ENCODE data around the gene ZNF672. TPM values are rescaled to one million over a fixed set of nuclear protein-coding genes. Genes with fewer than 3 reads are reported as not detected.
A peak's percentile ranks its signal among the peaks of the same experiment; 100 is the strongest.

ZNF672 gene
- total and polyA plus RNA-seq, 2 experiments from 2014 or later, result 10.3 to 39.7 TPM

DNA sequence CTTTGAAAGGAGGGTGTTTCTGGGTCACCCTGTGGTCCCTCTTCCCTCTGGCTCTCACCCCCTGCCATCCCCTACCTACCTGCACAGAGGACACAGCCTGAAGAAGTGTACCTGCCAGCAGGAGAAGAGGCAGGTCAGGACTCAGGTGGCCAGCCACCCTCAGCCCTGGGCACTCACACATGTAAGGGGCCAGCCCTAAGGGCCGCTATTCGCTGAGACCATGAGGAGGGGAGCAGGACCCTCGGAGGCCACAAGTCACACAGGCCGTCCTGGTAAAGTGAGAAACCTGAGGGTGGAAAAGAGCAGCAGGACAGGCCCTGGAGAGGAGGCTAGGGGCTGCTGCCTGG, 19.7 kb downstream of the ZNF672 start:
- Histone ChIP-seq H3K36me3 (ENCODE audit: insufficient read depth) (peaks cover 16% of the 10 kb centered on the region), H3K27ac (ENCODE audit: low read depth) (peak overlapping the region; percentile 72; the same call in 1 of the 2 replicates), H3K79me2 (replicated peaks; ENCODE audit: insufficient read depth) (no peaks in the 10 kb centered on the region; the same call in 1 of the 2 replicates), H2AFZ (peak overlapping the region; percentile 90), H3K27me3 (ENCODE audit: insufficient read depth) (peaks cover 23% of the 10 kb centered on the region), H3K4me2 (peak overlapping the region; percentile 98), H3K4me3 (peak overlapping the region; percentile 89), H3K4me1 (ENCODE audit: insufficient read depth) (peaks cover 20% of the 10 kb centered on the region), H3K9me2 (ENCODE audit: insufficient read depth) (no peaks in the 10 kb centered on the region), H4K20me1 (replicated peaks; ENCODE audit: insufficient read depth) (no peaks in the 10 kb centered on the region), H3F3A (replicated peaks; ENCODE audit: low read depth) (0 out of 2 replicates have a peak, but pooled peaks cover 8% of the 10 kb centered on the region)
- no peak for TF ChIP-seq JUNB (IDR thresholded peaks at IDR 0.05; ENCODE audit: unreplicated experiment)
- no peak for TF ChIP-seq CREB1 (CRISPR knock-in tag; IDR thresholded peaks at IDR 0.05; ENCODE audit: low read depth)
- TF ChIP-seq EZH2phosphoT487 (IDR thresholded peaks at IDR 0.05; ENCODE audit: unreplicated experiment), result no peak
- TF ChIP-seq, protein P1, sequence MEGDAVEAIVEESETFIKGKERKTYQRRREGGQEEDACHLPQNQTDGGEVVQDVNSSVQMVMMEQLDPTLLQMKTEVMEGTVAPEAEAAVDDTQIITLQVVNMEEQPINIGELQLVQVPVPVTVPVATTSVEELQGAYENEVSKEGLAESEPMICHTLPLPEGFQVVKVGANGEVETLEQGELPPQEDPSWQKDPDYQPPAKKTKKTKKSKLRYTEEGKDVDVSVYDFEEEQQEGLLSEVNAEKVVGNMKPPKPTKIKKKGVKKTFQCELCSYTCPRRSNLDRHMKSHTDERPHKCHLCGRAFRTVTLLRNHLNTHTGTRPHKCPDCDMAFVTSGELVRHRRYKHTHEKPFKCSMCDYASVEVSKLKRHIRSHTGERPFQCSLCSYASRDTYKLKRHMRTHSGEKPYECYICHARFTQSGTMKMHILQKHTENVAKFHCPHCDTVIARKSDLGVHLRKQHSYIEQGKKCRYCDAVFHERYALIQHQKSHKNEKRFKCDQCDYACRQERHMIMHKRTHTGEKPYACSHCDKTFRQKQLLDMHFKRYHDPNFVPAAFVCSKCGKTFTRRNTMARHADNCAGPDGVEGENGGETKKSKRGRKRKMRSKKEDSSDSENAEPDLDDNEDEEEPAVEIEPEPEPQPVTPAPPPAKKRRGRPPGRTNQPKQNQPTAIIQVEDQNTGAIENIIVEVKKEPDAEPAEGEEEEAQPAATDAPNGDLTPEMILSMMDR (conservative IDR thresholded peaks at IDR 0.05; ENCODE audit: low read depth in 2 of 2), result no peak
- TF ChIP-seq POLR2AphosphoS5 (IDR thresholded peaks at IDR 0.05; ENCODE audit: low read depth), result no peak
- peak overlapping the region; percentile 85 for H3K27ac Mint-ChIP-seq
- peaks cover 20% of the 10 kb centered on the region for H3K4me1 Mint-ChIP-seq
- peaks cover 7% of the 10 kb centered on the region; the same call in 2 of the 3 replicates for H3K36me3 Mint-ChIP-seq (ENCODE audit: low read depth)
- peaks cover 18% of the 10 kb centered on the region for H3K27me3 Mint-ChIP-seq (ENCODE audit: insufficient read depth, low read depth, poor library complexity)
- no peak for DNase-seq (ENCODE audit: low spot score)
- H3K4me3 Mint-ChIP-seq, result peak overlapping the region; percentile 89
- ATAC-seq, result no peak
- H3K9me3 Mint-ChIP-seq, result no peaks in the 10 kb centered on the region; the same call in 1 of the 3 replicates

DNA sequence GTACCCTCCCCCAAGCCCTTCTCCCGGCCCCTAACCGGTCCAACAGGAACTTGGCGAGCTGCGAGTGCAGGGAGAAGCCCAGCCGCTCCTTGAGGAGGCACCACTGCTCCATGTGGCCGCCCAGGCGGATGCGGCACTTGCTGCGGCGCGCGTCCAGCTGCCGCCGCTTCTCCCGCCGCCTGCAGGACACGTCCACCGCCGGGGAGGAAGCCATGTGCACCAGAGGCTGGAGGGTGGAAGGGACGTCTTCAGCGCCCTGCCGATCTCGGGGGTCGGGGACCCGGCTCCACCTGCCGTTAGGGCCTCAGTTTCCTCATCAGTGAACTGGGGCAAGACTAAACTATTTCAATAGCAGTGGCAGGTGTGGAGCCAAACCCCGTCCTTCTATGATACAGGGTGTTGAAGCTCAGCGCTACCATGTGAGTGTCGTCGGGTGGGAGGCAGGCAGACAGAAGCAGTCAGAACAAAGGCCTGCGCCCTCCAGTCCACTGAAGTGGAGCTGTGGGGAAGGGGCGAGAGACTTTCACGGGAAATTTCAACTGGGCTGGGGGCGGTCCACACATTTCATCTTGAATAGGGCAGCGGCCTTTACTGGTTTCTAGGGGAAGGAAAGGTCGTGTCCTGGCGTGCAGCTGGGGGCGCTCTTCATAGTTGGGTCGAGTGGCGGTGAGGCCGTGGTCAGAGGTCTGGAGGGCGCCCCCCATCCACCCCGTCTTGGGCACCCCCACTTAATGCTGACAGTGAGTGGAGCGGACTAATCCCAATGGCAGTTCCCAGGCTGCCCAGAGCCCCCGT, 20.3 kb downstream of the ZNF672 start:
- 0 out of 2 replicates have a peak, but pooled peaks cover 8% of the 10 kb centered on the region for H3F3A ChIP-seq (replicated peaks; ENCODE audit: low read depth)
- H3K9me3 Mint-ChIP-seq, result no peaks in the 10 kb centered on the region; the same call in 1 of the 3 replicates
- peak overlapping the region; percentile 89 for H3K4me3 ChIP-seq
- ATAC-seq (peak; percentile 79), DNase-seq (ENCODE audit: low spot score) (peak; percentile 89)
- no peaks in the 10 kb centered on the region for H3K9me2 ChIP-seq (ENCODE audit: insufficient read depth)
- H4K20me1 ChIP-seq (replicated peaks; ENCODE audit: insufficient read depth), result no peaks in the 10 kb centered on the region
- H3K27me3 Mint-ChIP-seq (ENCODE audit: insufficient read depth, low read depth, poor library complexity), result peaks cover 20% of the 10 kb centered on the region
- H3K4me1 Mint-ChIP-seq, result peaks cover 21% of the 10 kb centered on the region
- peak overlapping the region; percentile 97 for H3K27ac Mint-ChIP-seq
- H3K79me2 ChIP-seq (replicated peaks; ENCODE audit: insufficient read depth), result no peaks in the 10 kb centered on the region; the same call in 1 of the 2 replicates
- peak overlapping the region; percentile 88 for H3K27ac ChIP-seq (ENCODE audit: low read depth)
- peaks cover 7% of the 10 kb centered on the region; the same call in 2 of the 3 replicates for H3K36me3 Mint-ChIP-seq (ENCODE audit: low read depth)
- peak overlapping the region; percentile 89 for H3K4me3 Mint-ChIP-seq
- peak overlapping the region; percentile 90 for H2AFZ ChIP-seq
- H3K4me1 ChIP-seq (ENCODE audit: insufficient read depth), result peaks cover 22% of the 10 kb centered on the region
- H3K36me3 ChIP-seq (ENCODE audit: insufficient read depth), result peaks cover 16% of the 10 kb centered on the region
- peak overlapping the region; percentile 98 for H3K4me2 ChIP-seq
- H3K27me3 ChIP-seq (ENCODE audit: insufficient read depth), result peaks cover 26% of the 10 kb centered on the region
- no peak for TF ChIP-seq EZH2 (IDR thresholded peaks at IDR 0.05; ENCODE audit: low read depth, unreplicated experiment)
- peak; percentile 66 for TF ChIP-seq POLR2AphosphoS5 (IDR thresholded peaks at IDR 0.05; ENCODE audit: low read depth)
- TF ChIP-seq JUNB (IDR thresholded peaks at IDR 0.05; ENCODE audit: unreplicated experiment), result no peak
- TF ChIP-seq, protein P1 (conservative IDR thresholded peaks at IDR 0.05; ENCODE audit: low read depth in 2 of 2), result peak; percentile 49 to 68
- TF ChIP-seq ZNF114 (CRISPR knock-in tag; IDR thresholded peaks at IDR 0.05), result no peak
- TF ChIP-seq, protein P2, sequence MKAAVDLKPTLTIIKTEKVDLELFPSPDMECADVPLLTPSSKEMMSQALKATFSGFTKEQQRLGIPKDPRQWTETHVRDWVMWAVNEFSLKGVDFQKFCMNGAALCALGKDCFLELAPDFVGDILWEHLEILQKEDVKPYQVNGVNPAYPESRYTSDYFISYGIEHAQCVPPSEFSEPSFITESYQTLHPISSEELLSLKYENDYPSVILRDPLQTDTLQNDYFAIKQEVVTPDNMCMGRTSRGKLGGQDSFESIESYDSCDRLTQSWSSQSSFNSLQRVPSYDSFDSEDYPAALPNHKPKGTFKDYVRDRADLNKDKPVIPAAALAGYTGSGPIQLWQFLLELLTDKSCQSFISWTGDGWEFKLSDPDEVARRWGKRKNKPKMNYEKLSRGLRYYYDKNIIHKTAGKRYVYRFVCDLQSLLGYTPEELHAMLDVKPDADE (IDR thresholded peaks at IDR 0.05), result 0 out of 2 replicates have a peak, but pooled peaks have one; percentile 21
